WTC11 (cell line): ENCODE results near the gene HSF2BP. TPM values are rescaled to one million over a fixed set of nuclear protein-coding genes. Genes with fewer than 3 reads are reported as not detected.
"Not testable (repeated sequence)": the region's sequence is repeated elsewhere in the genome, so short reads cannot be mapped to it uniquely, and the experiment has no call there.

ENCODE experiments used
- ATAC-seq: fragments of 200-7000 bp; cut with Tn5 transposase; 2 replicates; pipeline ENCODE4 v1.10.0; 2021; ENCODE audit warnings: mild to moderate bottlenecking, moderate library complexity
- CTCF ChIA-PET: fragments of 300-600 bp; sonication (Branson Sonifier 250); formaldehyde crosslinking; loops from one replicate; lab custom pipeline; 2021; ENCODE audit warnings: antibody characterized with exemption; lab: Charles Lee
- POLR2A ChIA-PET: fragments of 350-600 bp; sonication (Branson Sonifier 250); formaldehyde crosslinking; loops from one replicate; lab custom pipeline; 2021; ENCODE audit warnings: antibody characterized with exemption; lab: Charles Lee
- DNase-seq: peaks from one replicate; pipeline ENCODE4 v3.0.0; 2021; ENCODE audit warnings: low spot score
- H3K27ac Mint-ChIP-seq: 2 replicates; pipeline ENCODE4 v1.8.0; 2021; ENCODE audit warnings: mixed read lengths
- H3K27me3 Mint-ChIP-seq: 2 replicates; pipeline ENCODE4 v1.8.0; 2021; ENCODE audit warnings: low read depth, mild to moderate bottlenecking, moderate library complexity, mixed read lengths
- H3K36me3 Mint-ChIP-seq: 2 replicates; pipeline ENCODE4 v1.8.0; 2021; ENCODE audit warnings: mixed read lengths
- H3K4me1 Mint-ChIP-seq: 2 replicates; pipeline ENCODE4 v1.8.0; 2022; ENCODE audit warnings: mixed read lengths
- H3K4me3 Mint-ChIP-seq: 2 replicates; pipeline ENCODE4 v1.8.0; 2021; ENCODE audit warnings: mild to moderate bottlenecking, moderate library complexity, mixed read lengths
- H3K9me3 Mint-ChIP-seq: 2 replicates; pipeline ENCODE4 v1.8.0; 2021; ENCODE audit warnings: mixed read lengths
- CTCF ChIP-seq: fragments of 200-600 bp; IDR thresholded peaks from 2 replicates; pipeline ENCODE4 v1.8.0; 2022; ENCODE audit warnings: antibody characterized with exemption
- FOXK1 ChIP-seq: sonication (generic); formaldehyde crosslinking; IDR thresholded peaks from 2 replicates; pipeline ENCODE4 v1.8.0; 2022; ENCODE audit warnings: mild to moderate bottlenecking, moderate library complexity, missing genetic modification reagents
- GABPB1 ChIP-seq: sonication (generic); formaldehyde crosslinking; IDR thresholded peaks from 2 replicates; pipeline ENCODE4 v1.8.1; 2023; ENCODE audit warnings: mild to moderate bottlenecking, missing genetic modification reagents
- HMGXB4 ChIP-seq: sonication (generic); formaldehyde crosslinking; IDR thresholded peaks from 2 replicates; pipeline ENCODE4 v1.8.1; 2023; ENCODE audit warnings: mild to moderate bottlenecking, moderate library complexity, missing genetic modification reagents
- TCF7 ChIP-seq: sonication (generic); formaldehyde crosslinking; IDR thresholded peaks from 2 replicates; pipeline ENCODE4 v1.8.0; 2022; ENCODE audit warnings: mild to moderate bottlenecking, low read depth, missing genetic modification reagents, moderate library complexity
- ZNF423 ChIP-seq: fragments of 250-450 bp; sonication (Bioruptor Pico); IDR thresholded peaks from 2 replicates; pipeline ENCODE4 v2.1.2; 2022; ENCODE audit warnings: mild to moderate bottlenecking, moderate library complexity
- total RNA-seq: library from RNA; stranded (reverse); gene quantifications from 3 replicates; pipeline ENCODE4 v1.2.3, GENCODE V29; 2021

The HSF2BP gene
- total RNA-seq, 1 experiment from 2014 or later, result 1.1 TPM

GRCh38 chr21:43571976-43572375, 87.3 kb downstream of the HSF2BP start (continued):
- TF ChIP-seq HMGXB4 (CRISPR knock-in tag) (no peak), FOXK1 (CRISPR knock-in tag) (no peak), ZNF423 (no peak), CTCF (no peak), TCF7 (CRISPR knock-in tag) (no peak), GABPB1 (no peak)

GRCh38 chr21:43570195-43570594, 89.1 kb downstream of the HSF2BP start:
- H3K36me3 Mint-ChIP-seq, H3K9me3 Mint-ChIP-seq: not testable (repeated sequence)

GRCh38 chr21:43562451-43562850, 96.8 kb downstream of the HSF2BP start:
- H3K27ac Mint-ChIP-seq, CTCF ChIA-PET, H3K9me3 Mint-ChIP-seq, H3K27me3 Mint-ChIP-seq, DNase-seq, H3K4me1 Mint-ChIP-seq, H3K36me3 Mint-ChIP-seq, H3K4me3 Mint-ChIP-seq, POLR2A ChIA-PET, ATAC-seq: not testable (repeated sequence)

More at GRCh38 chr21:43570195-43570594, 89.1 kb downstream of the HSF2BP start:
- H3K27ac Mint-ChIP-seq, POLR2A ChIA-PET, DNase-seq, H3K27me3 Mint-ChIP-seq, CTCF ChIA-PET, ATAC-seq, H3K4me1 Mint-ChIP-seq, H3K4me3 Mint-ChIP-seq: not testable (repeated sequence)

- H3K27ac Mint-ChIP-seq, CTCF ChIA-PET, H3K36me3 Mint-ChIP-seq, ATAC-seq, DNase-seq, H3K4me3 Mint-ChIP-seq, H3K27me3 Mint-ChIP-seq, H3K4me1 Mint-ChIP-seq, POLR2A ChIA-PET, H3K9me3 Mint-ChIP-seq: not testable (repeated sequence)
These were observed 118.7 kb downstream of the HSF2BP start for GRCh38 chr21:43540561-43540960.

- H3K36me3 Mint-ChIP-seq, H3K9me3 Mint-ChIP-seq, POLR2A ChIA-PET, ATAC-seq, H3K4me1 Mint-ChIP-seq, H3K27me3 Mint-ChIP-seq, CTCF ChIA-PET, DNase-seq, H3K4me3 Mint-ChIP-seq, H3K27ac Mint-ChIP-seq: not testable (repeated sequence)
These were observed 136.7 kb downstream of the HSF2BP start for GRCh38 chr21:43522495-43523131.

GRCh38 chr21:43517701-43518100, 141.6 kb downstream of the HSF2BP start:
- H3K4me1 Mint-ChIP-seq, ATAC-seq, H3K27ac Mint-ChIP-seq, H3K36me3 Mint-ChIP-seq, H3K4me3 Mint-ChIP-seq, H3K9me3 Mint-ChIP-seq, POLR2A ChIA-PET, CTCF ChIA-PET, H3K27me3 Mint-ChIP-seq, DNase-seq: not testable (repeated sequence)

GRCh38 chr21:43516860-43517627, 142.2 kb downstream of the HSF2BP start:
- H3K27me3 Mint-ChIP-seq, H3K4me1 Mint-ChIP-seq, H3K4me3 Mint-ChIP-seq, DNase-seq, H3K9me3 Mint-ChIP-seq, ATAC-seq, POLR2A ChIA-PET, H3K36me3 Mint-ChIP-seq, CTCF ChIA-PET, H3K27ac Mint-ChIP-seq: not testable (repeated sequence)

GRCh38 chr21:43516295-43516847, 142.9 kb downstream of the HSF2BP start:
- POLR2A ChIA-PET, H3K4me3 Mint-ChIP-seq, H3K27me3 Mint-ChIP-seq, H3K9me3 Mint-ChIP-seq, DNase-seq, H3K36me3 Mint-ChIP-seq, CTCF ChIA-PET, ATAC-seq, H3K4me1 Mint-ChIP-seq, H3K27ac Mint-ChIP-seq: not testable (repeated sequence)

- H3K36me3 Mint-ChIP-seq, H3K27me3 Mint-ChIP-seq, H3K4me3 Mint-ChIP-seq, H3K9me3 Mint-ChIP-seq, H3K27ac Mint-ChIP-seq, DNase-seq, ATAC-seq, POLR2A ChIA-PET, CTCF ChIA-PET, H3K4me1 Mint-ChIP-seq: not testable (repeated sequence)
These were observed 144.5 kb downstream of the HSF2BP start for GRCh38 chr21:43514834-43515233.

- H3K4me3 Mint-ChIP-seq, H3K4me1 Mint-ChIP-seq, DNase-seq, CTCF ChIA-PET, H3K27ac Mint-ChIP-seq, H3K36me3 Mint-ChIP-seq, POLR2A ChIA-PET, ATAC-seq, H3K27me3 Mint-ChIP-seq, H3K9me3 Mint-ChIP-seq: not testable (repeated sequence)
These were observed 146.3 kb downstream of the HSF2BP start for GRCh38 chr21:43513023-43513422.
